Left kidney (tissue), 2 donors: ENCODE data around the gene BMP5. TPM values are rescaled to one million over a fixed set of nuclear protein-coding genes. Genes with fewer than 3 reads are reported as not detected.

Experiments used
- DNase-seq: peaks from one replicate; pipeline ENCODE4 v3.0.0-alpha.2; 2013
- polyA plus RNA-seq: library from polyadenylated mRNA; unstranded; fragments of 120-200 nt; gene quantifications from one replicate; pipeline ENCODE4 v1.2.1, GENCODE V29; 2013; ENCODE audit not compliant: insufficient read length

The BMP5 gene
- polyA plus RNA-seq, 1 donor: 3.8 TPM

DNA sequence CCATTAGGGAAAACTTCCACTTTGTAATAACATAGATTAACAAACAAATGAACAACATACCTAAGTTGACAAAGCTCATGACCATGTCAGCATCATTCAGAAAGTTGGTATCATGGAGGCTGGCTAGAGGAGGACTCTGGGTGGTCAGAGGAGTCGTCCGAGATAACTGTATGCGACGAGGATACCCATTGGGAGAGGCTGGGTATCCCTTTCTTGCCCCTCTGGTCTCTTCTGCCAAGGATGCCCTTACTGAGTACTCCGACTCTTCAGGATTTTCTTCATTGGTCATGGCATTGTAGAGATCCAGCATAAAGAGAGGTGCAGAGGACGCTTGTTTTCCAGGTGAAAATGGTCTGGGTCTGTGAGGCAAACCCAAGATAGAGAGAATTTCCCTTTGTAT lies 1.1 kb downstream of the BMP5 start:
- DNase-seq: no peak

DNA sequence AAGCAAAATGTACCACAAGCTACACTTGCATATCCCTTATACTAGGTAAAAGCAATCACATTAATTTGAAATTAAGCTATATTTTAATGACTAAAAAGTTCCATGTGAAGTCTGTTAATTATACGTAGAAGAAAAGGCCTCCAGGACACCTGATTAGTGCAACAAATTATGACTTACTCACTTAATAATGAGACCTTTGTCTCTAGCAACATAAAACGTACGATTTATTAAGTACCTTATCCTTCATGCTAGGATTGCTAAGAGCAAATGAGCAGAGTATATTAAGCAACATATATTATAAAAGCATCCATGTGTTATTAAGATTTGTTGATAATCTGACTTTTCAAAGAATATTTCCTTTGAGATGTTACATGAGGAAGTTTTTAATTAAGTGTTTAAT lies 2.5 kb downstream of the BMP5 start:
- no peak for DNase-seq

DNA sequence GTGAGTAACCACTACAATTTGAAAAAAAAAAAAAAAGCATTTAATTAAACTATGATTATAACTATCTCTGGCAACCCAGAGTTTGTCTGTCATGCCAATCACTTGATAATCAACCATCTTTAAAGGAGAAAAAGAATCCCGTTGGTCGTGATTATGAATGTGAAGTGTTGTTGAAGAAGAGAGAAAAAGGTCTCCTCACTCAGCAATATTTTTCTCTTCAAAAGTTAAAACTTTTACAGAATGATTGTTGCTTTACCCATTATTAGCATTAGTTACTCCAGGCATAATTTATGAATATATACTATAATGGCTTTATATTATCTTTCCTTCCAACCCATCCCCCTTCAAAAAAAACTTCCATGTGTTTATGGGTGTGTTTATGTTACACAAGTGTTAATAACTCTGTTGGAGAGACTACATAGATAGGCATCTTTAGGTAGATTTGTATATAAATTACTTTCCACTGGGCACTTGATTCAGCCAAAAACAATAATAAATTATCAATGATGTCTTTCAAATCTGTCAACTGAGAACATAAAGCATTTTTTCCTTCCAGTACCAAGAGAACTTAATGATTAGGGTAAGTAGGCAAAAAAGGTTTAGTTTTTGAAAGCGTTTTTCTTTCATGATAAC lies 5.1 kb downstream of the BMP5 start:
- DNase-seq: no peak

DNA sequence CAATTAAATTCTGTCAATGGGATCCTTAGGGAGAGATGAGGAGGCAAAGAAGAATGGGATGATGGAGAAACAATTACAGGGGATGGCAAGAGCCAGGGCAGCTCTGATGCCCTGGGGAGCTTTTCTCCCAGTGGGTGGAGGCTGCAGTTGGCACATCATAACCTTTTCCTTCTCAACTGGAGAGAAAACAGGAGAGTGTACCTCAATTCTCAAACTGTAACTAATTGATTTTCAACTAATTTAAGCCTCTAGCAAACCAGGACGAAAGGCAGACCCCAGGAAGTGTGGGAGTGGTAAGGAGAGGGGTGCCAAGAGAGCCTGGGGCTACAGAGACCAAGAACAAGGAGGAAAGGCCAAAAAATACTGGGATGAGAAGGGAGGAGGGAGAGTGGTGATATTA lies 5.7 kb downstream of the BMP5 start:
- no peak for DNase-seq

DNA sequence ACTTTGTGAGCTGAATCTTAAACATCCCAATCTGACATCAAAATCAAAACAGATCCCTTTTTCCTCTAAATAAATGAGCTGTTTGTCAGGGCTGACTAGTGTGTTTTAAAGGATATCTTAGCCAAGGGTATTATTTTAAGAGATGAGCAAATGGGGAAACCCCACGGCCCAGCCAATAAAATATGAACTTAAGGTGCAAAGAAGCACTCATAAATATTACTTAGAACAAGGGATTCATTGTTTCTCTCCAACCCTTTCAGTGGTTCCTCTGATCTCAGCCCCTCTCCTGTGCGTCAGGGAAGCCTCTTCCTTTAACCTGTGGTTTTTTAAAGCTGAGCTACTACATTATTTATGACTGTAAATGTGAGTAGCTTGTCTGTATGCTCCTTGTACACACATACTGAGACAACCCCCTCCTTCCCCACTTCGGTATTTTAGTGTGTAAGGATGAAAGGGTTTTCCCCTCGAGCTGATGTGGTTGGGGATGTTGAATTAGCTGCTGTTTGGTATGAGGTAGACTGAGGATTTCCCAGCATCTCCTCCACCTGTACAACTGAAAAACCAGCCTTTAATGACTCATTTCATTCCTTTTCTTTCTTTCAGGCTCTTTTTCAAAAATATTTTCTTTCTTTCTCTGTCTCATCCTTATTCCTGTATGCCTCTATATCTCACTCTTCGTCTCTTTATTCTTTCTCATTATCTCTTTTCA lies 6.5 kb downstream of the BMP5 start:
- no peak for DNase-seq

DNA sequence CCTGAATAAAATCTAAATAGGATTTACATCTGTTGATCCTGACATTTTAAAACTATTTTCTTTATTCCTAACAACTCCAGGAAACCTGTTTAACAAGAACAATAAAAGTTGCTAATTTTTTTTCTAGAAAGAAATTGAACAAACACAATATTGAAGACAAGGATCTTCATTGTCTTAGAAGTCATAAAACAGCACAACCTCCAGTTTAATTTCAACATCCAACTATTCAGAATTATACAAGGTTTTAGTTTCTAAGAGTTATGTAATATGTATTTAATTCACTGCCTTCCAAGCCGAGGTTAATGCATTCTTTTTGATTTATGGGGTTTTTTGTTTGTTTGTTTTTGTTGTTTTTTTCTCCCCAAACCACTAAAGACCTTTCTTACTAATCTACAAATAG lies 7.2 kb downstream of the BMP5 start:
- no peak for DNase-seq

DNA sequence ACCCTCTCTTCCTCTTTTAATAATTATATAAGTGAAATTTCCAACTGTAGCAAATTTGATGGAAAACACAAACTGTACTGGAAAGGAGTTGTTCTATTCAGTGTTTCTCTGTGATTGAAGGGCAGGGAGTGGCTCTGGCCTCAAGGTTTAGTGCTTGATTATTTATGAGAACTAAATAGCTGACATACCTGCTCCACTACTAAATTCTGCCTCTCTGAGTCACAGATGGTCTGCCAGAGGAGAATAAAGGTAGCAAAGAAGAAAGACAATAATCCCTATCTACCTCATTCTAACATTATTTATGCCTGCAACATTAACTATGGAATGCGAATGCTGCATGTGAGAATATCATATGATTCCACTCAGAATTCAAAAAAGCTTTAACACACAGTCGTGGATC lies 9.3 kb downstream of the BMP5 start:
- no peak for DNase-seq

DNA sequence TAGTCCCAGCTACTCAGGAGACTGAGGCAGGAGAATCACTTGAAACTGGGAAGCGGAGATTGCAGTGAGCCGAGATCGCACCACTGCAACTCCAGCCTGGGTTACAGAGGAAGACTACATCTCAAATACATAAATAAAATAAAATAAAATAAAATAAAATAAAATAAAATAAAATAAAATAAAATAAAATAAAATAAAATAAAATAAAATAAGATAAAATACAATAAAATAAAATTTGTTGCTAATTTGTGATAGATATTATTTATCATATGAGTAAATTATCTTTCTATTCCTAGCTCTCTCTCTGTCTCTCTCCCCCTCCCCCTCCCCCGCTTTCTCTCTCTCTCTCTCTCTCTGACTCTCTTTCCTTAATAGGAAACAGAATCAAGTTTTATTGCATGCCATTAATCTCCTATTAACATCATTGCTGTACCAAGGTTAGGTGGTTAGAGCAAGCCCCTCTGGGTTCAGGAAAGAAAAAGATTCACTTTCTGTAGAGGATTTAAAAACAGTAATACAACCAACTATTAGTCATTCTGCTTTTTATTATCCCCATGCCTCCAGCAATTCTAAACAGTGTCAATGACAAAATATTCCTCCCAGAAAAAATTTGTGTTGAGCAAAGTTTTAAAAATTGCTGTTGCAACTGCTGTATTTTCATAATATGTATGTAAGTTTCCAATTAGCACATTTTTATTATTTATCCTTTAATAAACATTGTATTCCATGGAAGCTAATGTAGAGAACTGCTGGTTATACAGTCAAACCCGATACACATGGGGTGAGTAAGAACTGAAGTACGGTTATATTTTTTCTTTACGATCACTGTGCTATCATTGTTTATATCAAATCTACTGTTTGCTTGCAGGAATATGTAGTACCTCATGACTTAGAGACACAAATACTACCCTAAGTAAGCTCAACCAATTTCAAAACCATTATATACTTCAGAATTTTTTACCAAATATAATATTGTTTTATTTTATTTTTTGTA lies 22.1 kb downstream of the BMP5 start:
- DNase-seq: no peak

DNA sequence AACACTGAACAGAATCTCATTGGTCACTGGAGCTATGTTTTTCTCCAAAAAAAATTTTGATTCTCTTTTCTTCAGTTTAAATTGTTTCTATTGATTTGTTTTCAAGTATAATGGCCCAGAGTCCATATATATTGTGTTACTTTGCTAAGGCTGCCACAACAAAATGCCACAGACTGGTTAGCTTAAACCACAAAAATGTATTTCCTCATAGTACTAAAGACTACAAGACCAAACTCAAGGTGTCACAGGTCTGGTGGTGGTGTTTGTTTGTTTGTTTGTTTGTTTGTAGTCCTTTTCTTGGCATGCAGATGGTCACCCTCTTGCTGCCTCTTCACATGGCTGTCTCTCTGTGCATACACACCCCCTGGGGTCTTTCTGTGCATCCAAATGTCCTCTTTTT lies 34.0 kb downstream of the BMP5 start:
- DNase-seq: no peak

DNA sequence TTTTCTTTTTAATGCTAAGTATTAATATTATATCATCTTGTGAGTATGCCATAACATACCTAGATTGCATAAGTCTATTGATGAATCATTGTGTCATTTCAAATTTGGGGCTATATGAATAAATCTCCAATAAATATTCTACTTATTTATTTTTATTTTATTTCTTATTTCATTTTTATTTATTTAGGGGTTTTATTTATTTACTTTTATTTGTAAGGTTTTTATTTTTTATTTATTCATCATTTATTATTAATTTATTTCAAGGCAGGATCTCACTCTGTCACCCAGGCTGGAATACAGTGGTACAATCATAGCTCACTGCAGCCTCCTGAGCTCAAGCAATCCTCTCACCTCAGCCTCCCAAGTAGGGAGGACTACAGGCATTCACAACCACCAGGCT lies 36.3 kb downstream of the BMP5 start:
- DNase-seq: no peak

DNA sequence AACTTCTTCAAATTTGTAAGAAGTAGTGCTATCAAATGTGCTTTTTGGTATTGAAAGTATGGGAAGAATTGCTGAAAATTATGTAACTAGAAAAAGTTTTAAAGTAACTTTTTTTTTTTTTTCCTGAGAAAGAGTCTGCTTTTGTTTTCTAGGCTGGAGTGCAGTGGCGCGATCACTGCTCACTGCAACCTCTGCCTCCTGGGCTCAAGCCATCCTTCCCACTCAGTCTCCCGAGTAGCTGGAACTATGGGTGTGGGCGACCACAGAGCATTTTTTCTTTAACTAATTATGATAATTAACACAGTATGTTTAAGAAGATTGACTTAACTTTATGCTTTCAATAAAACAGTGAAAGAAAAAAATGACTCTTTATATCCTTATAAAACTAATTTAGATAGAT lies 38.4 kb downstream of the BMP5 start:
- no peak for DNase-seq

DNA sequence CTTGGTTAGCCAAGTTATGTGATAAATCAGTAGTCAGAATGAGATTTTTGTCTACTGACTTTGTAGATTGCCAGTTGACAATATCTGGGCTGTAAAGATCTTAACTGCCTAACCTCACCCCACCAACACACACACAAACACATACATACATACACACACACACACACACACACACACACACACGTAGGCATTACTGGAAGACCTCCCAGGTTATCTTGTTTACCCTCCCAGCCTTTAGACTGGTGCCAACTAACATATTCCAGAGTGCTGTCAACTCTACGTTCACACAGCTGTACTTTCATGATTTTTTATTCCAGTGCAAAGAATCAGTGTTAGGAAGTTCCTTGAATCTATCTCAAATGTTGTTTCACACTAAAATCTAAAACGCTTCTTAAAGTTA lies 38.9 kb downstream of the BMP5 start:
- DNase-seq: no peak

DNA sequence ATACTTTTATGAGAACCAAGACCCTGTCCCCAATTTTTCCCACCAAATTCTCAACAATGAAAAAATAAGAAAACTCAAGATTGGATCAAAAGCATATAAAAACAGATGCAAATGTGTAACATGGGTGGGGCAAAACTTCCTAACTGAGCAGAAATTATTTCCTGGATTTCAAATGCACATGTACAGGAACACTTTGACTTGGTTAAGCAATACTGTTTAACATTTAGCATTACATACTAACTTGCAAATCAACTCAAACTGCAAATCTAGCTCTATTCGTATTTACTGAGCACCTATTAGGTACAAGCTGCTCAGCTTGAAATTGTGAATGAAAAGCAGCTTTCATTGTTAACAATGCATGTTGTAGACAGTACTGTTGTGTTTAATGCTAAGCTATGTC lies 40.2 kb downstream of the BMP5 start:
- DNase-seq: no peak

DNA sequence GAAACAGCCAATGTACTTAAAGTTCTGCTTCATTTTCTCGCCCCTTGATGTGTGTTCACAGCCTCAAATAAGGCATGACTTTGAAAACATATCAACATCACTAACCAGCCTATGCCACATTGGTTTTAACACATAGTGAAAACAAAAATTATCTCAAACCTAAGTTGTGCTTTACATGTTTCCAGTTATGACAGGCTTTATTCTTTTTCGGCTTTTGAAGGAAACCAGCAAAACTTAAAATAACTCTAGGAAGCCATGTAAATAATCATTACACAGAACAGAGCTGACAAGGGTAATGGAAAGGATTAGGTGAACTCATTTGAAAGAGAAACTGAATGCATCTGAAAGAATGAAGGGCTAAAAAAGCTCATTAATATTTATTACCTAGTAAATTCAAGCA lies 42.1 kb downstream of the BMP5 start:
- no peak for DNase-seq

DNA sequence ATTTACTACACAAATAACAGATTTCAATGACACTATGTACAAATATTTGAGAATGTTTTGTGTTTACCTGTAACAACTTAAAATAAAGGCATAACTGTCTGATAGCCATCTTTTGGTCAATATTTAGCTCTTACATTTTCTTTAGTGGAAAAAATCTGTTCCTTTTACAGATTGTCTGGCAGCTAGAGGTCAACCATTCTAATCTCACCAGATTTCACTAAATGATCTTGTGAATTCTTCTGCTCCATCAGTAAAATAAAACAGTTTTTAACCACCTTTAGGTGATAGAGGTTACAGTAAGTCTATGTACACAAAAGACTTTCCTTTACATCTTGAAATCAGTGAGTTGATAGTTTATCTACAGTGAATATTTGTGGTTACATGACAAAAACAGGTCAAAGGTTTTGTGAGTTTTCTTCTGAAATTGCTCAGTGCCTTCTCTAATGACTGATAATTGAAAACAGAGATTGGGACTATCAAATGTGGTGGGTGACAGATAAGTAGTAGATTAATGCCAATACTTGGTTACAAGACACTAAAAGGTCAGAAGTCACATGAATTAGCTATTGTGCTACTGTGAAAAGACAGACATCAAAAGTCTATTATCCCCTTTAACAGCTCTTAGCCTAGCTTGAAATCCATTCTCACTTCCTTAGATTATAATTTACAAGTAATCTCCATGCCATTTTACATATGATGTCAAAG lies 47.4 kb downstream of the BMP5 start:
- no peak for DNase-seq

DNA sequence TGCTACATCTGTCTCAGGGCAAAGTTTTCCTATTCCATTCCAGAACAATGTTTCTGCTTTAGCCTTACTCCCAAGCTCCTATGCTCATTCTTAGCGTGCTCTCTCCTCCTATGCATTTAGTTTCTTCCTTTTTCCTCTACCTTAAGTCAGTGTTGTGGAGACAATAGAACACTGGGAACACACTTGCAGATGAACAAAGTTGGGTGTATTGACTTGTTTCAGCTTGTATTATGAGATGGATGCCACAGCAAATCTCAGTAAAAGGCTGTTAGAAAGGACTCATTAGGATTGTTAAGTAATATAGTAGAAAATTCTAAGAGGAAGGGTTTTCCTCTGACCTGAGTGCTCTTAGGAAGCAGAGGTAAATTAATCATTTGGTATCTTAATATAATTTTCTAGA lies 48.4 kb downstream of the BMP5 start:
- no peak for DNase-seq

DNA sequence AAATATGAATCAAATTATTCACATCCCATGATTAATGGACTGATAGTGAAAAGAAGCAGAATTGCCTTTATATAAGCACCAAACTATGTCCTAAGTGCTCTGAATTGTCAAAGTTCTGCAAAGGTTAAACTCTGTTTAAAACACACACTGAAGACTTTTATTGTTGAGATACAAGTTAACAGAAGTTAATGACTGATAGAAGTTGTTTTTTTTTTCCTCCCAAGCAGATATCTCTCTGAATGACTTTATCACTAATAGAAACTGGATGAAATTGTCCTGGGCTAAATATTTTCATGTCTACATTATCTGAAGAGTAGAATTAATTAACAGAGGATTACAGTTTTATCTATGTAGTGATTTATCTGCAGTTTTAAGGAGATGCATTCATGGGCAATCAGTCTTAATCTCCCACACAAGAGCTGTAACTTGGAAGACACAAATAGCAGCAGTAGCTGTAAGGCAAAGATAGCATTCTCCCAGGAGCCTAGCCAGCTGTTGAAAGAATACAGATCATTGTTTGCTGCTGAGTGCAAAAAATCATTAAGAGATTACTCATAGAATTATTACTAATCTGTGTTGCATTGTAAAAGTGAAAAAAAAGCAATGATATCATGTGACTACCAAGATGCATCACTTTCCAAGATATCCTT lies 49.9 kb downstream of the BMP5 start:
- DNase-seq: peak; percentile 25

DNA sequence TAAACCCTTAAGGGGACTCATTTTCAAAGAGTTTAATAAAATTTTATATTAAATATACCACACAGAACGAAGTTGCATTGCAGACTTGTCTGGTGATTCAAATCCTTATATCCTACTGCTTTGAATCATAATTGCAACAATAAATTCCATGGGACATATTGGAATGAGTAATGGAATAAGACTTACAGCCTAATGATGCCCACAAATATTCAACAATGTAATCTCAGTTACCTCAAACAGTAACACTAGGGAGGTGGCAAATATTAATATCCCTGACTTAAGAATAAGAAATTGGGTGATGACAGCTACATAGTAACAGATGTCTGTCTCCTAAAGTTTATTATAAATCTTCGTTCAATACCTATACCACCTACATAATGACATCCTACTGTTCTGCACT lies 52.6 kb downstream of the BMP5 start:
- DNase-seq: no peak

DNA sequence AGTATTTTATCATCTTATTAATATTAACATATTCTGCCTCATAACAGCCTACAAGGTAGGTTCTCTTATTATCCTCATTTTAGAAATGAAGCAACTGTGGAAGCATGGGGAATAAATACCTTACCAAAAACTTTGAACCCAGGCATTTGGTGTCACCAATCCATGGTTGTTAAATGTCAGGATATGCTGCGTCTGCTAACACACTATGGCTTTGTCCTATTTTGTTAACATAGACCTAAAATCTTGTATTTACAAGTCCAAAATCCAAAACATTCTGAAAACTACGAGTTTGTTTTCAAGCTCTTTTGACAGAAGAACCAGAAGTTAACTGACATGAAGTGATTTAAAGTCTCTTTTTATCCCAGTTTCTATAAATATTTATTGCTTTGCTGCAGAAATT lies 53.4 kb downstream of the BMP5 start:
- DNase-seq: no peak

DNA sequence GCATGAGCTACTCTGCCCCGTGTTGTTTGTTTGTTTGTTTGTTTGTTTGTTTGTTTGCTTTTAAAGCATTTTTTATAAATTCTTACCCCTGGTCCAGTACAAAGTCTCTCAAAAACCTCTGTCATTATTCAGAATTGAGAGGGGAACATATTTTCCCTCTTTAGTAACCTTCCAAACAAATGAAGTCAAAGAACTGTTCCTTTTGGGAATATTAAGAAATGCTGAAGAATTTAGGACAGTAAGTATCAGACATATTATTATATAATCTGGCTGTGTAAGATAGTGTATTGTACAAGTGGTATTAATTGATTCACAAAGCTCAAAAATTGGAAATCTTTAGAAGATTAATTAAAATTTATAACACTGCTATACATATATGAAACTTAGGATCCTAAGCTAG lies 54.7 kb downstream of the BMP5 start:
- DNase-seq: no peak

DNA sequence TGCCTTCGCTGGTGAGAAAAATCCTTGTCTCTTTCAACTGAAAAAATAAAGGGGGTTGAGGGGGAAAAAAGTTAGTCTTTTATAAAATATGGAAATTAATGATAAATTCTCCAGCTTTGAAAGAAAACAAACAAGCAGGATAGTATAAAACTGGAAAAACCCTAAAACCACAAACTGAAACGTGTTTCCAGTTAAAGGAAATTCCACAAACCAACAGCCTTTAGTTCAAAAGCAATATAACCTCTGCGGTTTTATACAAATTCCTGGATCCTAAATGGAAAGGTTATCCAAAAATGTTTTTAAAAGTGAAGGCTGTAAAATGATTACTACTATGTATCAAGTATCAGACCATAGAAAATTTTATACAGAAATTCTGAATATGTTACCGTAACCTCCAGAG lies 55.6 kb downstream of the BMP5 start:
- no peak for DNase-seq

DNA sequence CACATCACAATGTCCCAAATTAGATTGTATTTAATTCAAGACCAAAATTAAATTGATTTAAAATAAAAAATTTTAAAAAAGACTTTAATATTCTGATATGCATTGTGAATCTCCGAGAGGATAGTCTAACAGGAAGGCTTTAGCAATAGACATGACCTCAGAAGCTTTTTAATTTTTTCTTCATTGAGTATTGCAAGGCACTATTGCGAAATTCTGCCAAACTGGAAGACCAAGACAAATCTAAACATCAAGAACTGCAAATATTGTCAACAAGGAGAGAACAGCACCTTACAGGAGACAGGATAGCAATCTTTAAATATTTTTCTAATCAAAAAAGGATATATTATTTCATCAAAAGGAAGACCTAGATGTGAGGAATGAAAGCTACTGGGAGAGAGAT lies 56.9 kb downstream of the BMP5 start:
- DNase-seq: no peak
